IPS-15b (cell line): ENCODE results near the gene TRPC6.

Experiments
- H3K27me3 ChIP-seq: one replicate; pipeline ENCODE4 v1.6.1; 2013; ENCODE audit warnings: low read length; ENCODE audit not compliant: control insufficient read depth, insufficient read depth
- H3K36me3 ChIP-seq: one replicate; pipeline ENCODE4 v1.6.1; 2013; ENCODE audit warnings: low read length; ENCODE audit not compliant: control insufficient read depth, insufficient read depth
- H3K4me1 ChIP-seq: one replicate; pipeline ENCODE4 v1.6.1; 2013; ENCODE audit warnings: mild to moderate bottlenecking, low read length; ENCODE audit not compliant: control insufficient read depth, insufficient read depth
- H3K4me3 ChIP-seq: one replicate; pipeline ENCODE4 v1.5.1; 2013; ENCODE audit warnings: low read depth, low read length
- H3K9ac ChIP-seq: one replicate; pipeline ENCODE4 v1.6.1; 2013; ENCODE audit warnings: low read depth, mild to moderate bottlenecking, low read length
- H3K9me3 ChIP-seq: one replicate; pipeline ENCODE4 v1.6.1; 2013; ENCODE audit warnings: mild to moderate bottlenecking, low read length; ENCODE audit not compliant: control insufficient read depth, insufficient read depth

Gene TRPC6

DNA sequence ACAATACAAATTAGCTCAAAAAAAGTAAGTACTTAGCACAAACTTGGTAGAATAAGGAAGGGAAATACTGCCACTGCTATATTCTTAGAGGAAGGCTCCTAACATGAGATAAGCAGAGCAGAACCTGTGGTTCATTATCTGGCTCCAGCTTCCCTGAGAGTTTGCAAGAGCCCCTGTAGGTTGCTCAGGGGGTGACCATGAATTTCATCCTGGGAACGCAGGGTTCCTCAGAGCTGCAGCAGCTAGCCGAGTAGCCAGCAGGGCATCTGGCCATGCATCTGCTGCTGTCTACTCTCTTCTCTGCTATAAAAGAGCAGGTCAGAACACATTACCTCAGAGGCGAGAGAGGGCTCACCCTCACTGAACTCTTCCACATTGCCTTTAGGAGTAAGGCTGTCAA lies 67.3 kb downstream of the TRPC6 start:
- no peaks in the 10 kb centered on the region for H3K36me3 ChIP-seq
- no peak overlapping the region for H3K4me3 ChIP-seq
- H3K4me1 ChIP-seq = peaks cover 23% of the 10 kb centered on the region
- no peak overlapping the region for H3K9ac ChIP-seq
- H3K27me3 ChIP-seq = no peaks in the 10 kb centered on the region
- peaks cover 8% of the 10 kb centered on the region for H3K9me3 ChIP-seq

DNA sequence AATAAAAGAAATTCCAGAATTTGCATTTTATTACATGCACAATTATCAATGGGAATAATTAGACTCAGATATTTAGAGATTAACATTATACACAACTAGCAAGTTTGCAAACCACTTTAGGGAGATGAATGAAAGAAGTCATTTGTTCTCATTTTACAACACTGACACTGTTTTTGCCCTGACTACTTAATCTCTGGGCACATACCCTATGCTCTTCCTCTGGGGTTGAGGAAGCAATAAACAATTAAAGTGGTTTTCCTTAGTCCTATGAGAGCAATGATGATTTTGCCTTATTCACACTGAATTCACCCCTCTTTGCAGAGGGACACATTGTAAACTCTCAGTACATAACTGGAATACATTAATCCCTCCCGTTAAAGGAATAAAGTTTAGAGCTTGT lies 72.7 kb downstream of the TRPC6 start:
- Histone ChIP-seq H3K4me3 (no peak overlapping the region), H3K4me1 (peaks cover 19% of the 10 kb centered on the region), H3K27me3 (no peaks in the 10 kb centered on the region), H3K9me3 (no peaks in the 10 kb centered on the region), H3K9ac (no peak overlapping the region), H3K36me3 (no peaks in the 10 kb centered on the region)

DNA sequence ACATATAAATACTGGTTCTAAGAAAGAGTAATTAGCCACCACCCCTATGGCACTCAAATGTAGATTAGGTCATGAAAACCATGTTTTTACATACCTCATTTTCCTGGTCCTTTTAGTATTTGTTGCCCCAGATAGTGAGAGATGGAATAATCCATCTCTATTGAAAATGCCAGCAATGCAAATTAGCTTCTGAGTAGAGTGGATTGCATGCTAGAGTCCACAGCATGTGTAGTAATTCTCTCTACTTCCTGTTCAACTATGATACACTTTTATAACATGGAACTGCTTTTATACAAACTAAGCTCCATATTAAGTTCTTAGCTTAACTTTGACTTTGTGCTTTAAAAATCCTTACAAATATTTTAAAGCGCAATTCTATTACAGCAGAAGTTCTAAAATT lies 73.2 kb downstream of the TRPC6 start:
- Histone ChIP-seq H3K9ac (no peak overlapping the region), H3K4me3 (no peak overlapping the region), H3K27me3 (no peaks in the 10 kb centered on the region), H3K36me3 (no peaks in the 10 kb centered on the region), H3K9me3 (no peaks in the 10 kb centered on the region), H3K4me1 (peaks cover 14% of the 10 kb centered on the region)

DNA sequence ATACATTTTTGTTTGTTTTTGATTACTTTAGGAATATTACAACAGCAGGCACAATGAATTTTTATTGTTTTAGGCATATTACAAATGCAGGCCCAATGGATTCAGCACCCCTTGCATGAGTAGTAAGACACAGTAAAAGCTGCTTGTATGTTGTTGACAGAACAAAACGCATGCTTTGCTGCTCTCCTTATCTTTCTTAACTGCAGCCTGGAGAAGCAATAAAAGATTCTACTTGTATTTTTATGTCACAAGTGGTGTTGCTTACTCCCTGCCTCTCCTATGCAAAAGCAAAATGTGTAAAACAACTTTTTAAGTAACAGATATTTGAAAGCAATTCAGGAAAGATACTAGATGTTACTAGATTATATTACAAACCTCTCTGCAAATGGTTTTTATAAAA lies 73.9 kb downstream of the TRPC6 start:
- H3K4me1 ChIP-seq = peaks cover 9% of the 10 kb centered on the region
- H3K36me3 ChIP-seq = no peaks in the 10 kb centered on the region
- no peak overlapping the region for H3K4me3 ChIP-seq
- no peaks in the 10 kb centered on the region for H3K27me3 ChIP-seq
- no peak overlapping the region for H3K9ac ChIP-seq
- H3K9me3 ChIP-seq = no peaks in the 10 kb centered on the region

DNA sequence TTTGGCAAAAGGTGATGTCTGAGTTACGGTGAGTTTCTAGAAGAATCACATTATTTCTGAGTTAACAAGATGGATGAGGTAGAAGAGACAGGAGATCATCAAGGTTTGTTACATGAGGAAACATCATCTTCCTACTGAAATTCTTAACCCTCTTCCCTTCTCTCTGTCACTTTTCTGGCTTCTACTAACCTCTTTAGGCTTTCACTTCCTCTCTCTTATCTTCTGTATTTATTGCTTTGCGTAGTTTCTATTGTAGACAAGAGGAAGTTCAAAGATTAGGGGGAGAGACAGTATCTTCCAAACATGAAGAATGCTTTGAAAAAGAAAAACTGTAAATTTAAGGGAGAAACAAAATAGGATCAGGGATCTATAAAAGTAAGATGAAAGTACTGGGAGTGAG lies 75.4 kb downstream of the TRPC6 start:
- H3K9me3 ChIP-seq = no peaks in the 10 kb centered on the region
- H3K27me3 ChIP-seq = no peaks in the 10 kb centered on the region
- no peaks in the 10 kb centered on the region for H3K36me3 ChIP-seq
- H3K4me1 ChIP-seq = no peaks in the 10 kb centered on the region
- H3K9ac ChIP-seq = no peak overlapping the region
- no peak overlapping the region for H3K4me3 ChIP-seq

DNA sequence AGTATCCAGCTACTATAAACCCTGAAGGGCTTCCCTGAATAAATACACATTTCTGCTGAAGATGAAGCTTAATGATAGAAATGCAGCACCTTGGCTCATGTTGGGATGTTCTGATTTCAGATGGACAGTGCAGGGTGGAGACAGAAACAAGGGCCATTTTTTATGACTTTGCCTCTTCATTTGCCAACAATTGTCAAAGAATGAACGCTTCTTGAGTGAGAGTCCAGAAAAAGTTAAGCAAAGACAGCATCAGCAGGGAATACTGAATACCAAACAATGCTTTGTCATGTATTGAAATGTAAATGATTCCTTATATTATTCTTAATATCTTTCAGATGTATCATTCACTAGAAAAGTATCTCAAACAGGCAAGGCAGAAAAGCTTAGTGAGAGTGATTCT lies 84.9 kb downstream of the TRPC6 start:
- no peaks in the 10 kb centered on the region for H3K4me1 ChIP-seq
- H3K9me3 ChIP-seq = no peaks in the 10 kb centered on the region
- H3K4me3 ChIP-seq = no peak overlapping the region
- no peaks in the 10 kb centered on the region for H3K27me3 ChIP-seq
- no peak overlapping the region for H3K9ac ChIP-seq
- H3K36me3 ChIP-seq = no peaks in the 10 kb centered on the region

DNA sequence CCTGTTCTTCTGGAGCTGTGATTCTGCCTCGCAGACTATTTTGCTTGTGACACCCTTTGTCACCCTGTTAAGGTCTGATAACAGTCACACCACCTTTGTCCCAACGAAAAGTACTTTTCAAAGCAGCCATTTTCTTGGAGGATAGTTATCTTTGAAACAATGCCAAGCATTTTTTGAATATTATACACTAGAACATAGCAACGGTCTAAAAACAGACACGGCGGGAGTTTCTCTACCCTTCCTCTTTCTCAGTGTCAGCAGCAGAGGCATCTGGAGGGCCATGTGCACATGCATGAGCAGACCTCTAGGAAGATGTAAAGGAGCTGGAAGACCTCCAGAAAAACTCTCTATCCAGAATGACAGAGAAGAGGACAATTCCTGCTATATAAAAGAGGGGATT lies 86.5 kb downstream of the TRPC6 start:
- Histone ChIP-seq H3K9me3 (no peaks in the 10 kb centered on the region), H3K9ac (no peak overlapping the region), H3K4me1 (no peaks in the 10 kb centered on the region), H3K4me3 (no peak overlapping the region), H3K27me3 (no peaks in the 10 kb centered on the region), H3K36me3 (no peaks in the 10 kb centered on the region)

DNA sequence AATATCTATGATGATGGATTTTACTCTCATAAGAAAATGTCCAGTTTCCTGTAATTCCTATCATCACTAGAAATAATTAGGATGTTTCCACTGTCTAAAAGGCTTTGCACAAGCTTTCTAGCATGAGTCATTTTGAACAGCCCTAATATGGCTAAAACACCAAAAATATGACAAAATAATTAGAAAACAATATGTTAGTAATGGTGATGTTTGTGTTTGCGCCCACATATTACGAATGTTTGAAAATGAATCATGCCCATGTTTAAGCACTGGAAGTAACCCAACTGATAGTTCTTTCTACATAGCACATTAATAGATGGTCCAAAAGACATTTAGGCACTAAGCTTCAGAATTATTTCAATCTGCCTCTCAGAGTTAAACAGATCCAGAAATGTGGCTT lies 96.0 kb downstream of the TRPC6 start:
- H3K4me3 ChIP-seq = no peak overlapping the region
- H3K9ac ChIP-seq = no peak overlapping the region
- H3K4me1 ChIP-seq = no peaks in the 10 kb centered on the region
- no peaks in the 10 kb centered on the region for H3K9me3 ChIP-seq
- H3K36me3 ChIP-seq = no peaks in the 10 kb centered on the region
- H3K27me3 ChIP-seq = no peaks in the 10 kb centered on the region

DNA sequence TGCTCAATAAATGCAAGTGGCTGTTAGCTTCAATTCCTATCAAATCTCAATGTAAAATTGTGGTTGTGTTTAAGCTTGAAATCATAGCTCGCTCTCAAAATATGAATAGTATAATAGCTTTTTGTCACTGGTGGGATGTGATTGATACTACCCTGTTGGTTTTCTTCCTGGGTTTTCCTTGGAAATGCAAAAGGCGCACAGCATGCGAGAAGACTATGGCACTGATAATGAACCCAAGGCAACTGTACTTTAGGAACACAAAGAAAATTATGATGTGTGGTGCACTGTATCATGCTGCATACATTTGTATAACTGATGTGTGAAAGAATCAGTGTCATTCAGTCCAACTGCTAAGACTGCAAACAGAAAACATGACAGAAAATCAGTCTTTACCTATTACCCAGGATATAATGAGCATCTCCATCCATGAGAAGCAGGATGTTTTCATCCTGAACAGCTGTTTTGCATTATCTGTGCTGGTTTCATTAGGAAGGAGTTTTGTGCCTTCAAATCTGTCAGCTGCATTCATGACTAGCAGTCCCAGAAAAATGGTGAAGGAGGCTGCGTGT lies 101.2 kb downstream of the TRPC6 start:
- Histone ChIP-seq H3K4me1 (peaks cover 5% of the 10 kb centered on the region), H3K9me3 (no peaks in the 10 kb centered on the region), H3K27me3 (no peaks in the 10 kb centered on the region), H3K4me3 (no peak overlapping the region), H3K36me3 (no peaks in the 10 kb centered on the region), H3K9ac (no peak overlapping the region)

DNA sequence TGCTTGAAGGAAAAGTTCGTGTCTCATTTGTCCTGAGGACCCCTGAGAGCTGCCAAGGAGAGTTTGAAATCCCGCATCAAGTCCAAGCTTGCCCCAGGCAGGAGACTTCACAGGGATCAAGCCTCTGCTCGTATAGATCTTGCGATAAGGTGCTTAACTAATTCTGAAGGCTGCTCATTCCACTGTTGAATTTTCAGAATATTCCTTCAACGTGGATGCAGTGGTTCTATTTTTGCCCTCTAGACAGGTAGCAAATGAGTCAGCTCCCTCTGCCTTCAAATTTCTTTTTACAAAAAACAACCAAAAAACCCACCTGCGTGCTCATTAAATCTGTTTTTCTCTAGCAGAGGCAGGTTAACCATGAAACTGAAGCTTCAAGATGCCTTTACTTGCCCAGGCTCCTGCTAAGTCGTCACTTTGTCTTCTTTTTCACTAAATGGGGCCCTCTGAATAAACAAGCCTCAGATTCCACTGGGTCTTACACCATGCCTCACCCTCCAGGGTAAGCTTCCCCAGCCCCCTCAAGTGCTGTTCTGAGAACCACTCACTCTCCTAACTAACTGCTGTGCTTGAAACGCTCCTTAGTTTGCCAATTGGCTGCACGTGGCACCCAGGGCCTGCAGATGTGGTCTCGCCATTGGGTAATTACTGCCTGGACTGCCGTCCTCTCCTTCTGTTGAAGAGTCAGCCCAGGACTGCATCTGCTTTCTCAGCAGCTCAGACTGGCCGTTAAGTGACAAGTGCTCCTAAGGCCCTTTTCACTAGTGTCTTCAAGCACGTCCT lies 105.0 kb downstream of the TRPC6 start:
- Histone ChIP-seq H3K9ac (no peak overlapping the region), H3K36me3 (no peaks in the 10 kb centered on the region), H3K9me3 (no peaks in the 10 kb centered on the region)

DNA sequence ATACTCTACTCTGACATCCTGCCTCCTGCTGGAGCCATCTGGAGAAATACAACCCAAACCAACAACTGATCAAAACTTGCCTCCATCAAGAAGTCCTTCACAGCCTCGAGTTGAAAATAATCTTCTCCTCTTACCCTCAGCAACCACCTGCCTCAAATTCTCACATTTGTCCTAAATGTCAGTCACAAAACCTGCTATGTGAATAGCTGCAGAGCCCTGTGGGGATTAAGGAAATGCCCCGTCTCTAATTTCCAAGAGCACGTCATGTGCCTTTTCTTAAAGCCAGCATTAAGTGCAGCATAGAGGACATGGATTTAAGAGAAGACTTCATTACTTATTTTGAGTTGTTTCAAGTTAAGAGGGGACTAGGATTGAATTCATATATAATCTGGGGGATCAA lies 105.9 kb downstream of the TRPC6 start:
- Histone ChIP-seq H3K9me3 (no peaks in the 10 kb centered on the region), H3K4me3 (no peak overlapping the region), H3K27me3 (no peaks in the 10 kb centered on the region), H3K4me1 (peaks cover 5% of the 10 kb centered on the region), H3K36me3 (no peaks in the 10 kb centered on the region), H3K9ac (no peak overlapping the region)

More for the DNA sequence above, 105.0 kb downstream of the TRPC6 start:
- peaks cover 5% of the 10 kb centered on the region for H3K4me1 ChIP-seq
- no peaks in the 10 kb centered on the region for H3K27me3 ChIP-seq
- H3K4me3 ChIP-seq = no peak overlapping the region

DNA sequence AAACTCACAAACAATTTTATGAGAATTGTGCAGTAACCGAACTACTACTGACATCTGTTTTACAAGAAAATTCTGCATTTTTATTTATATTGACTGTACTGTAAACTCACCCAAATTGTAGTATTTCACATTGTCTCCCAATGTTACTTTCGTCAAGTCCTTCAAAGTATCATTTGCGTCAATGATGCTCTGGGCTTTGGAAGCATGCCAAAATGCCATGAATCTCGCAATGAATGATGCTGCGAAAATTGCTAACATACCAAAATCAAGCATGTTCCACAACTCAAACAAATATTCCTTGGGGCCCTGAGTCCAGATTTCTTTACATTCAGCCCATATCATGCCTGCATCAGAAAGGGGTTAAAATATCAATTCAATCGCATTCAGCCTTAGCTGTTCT lies 107.6 kb downstream of the TRPC6 start:
- Histone ChIP-seq H3K4me1 (peaks cover 5% of the 10 kb centered on the region), H3K9me3 (no peaks in the 10 kb centered on the region), H3K4me3 (no peak overlapping the region), H3K27me3 (no peaks in the 10 kb centered on the region), H3K9ac (no peak overlapping the region), H3K36me3 (no peaks in the 10 kb centered on the region)
